HS-5 (cell line): Measurements from ENCODE around the gene TSPAN8.
A peak's percentile ranks its signal among the peaks of the same experiment; 100 is the strongest.
"Not testable (repeated sequence)": the region's sequence is repeated elsewhere in the genome, so short reads cannot be mapped to it uniquely, and the experiment has no call there.

Source experiments
- DNase-seq: peaks from one replicate; pipeline ENCODE4 v3.0.0-alpha.2; 2012; ENCODE audit warnings: low read depth

Gene TSPAN8

DNA sequence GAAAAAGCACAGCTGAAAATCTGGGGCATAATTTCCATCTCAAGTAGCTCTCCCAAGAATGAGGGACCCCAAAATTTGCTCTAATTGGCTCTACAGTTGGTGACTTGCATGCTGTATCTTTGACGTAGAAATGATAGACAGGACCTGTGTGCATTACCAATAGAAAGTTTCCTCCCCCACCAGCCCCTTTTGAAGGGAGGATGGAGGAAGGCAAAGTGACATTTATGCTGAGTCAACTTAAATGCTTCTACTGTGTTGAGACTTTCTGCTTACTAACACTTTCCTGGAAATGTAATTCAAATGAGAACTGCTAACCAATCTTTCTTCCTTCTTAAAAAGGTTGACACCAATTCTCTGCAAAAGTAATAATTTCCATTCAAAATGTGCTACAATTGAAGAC is 31.9 kb downstream of the TSPAN8 start:
- DNase-seq = no peak

DNA sequence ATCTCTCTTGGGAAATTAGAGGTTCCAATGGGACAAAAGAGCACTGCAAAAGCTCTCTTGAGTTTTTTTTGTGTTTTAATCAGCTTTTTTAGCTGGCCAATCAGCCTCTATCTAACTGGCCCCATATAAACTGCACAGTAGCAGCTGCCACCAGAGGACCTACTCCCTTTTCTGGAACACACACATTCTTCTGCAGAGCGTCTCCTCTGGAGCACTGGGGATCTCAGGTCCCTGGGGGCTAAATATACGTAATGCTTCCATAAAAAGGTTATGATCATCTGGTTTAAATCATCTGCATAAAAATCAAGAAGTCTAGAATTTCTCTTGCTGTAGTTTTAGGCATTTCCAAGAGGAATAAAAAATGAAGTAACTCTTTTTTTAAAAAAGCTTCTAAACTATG is 32.3 kb downstream of the TSPAN8 start:
- no peak for DNase-seq

DNA sequence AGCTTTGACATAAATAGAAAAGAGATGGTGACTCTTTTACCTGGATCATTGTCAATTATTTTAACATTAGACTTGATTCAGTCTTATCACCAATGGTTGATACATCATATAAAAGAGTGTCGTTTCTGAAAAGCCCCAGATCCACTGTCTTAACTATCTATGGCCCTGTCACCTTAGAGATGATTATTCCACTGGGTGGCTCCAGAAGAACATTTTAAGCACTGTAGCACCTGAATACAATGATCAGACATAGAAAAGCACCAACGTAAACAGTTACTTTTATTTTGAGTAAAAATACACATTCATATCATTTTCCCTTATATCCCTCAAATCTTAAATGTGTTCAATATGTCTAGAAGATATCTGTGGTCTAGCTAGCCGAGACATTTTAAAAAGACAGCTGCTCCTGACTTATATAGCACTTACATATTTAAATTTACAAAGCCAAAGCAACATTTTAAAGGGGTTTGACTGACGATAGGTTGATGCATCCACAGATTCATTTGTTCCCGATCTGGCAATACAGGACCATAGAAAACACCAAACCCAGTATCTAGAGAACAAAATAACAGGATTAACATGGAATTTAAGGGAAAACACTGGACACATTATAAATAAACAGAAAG is 32.9 kb downstream of the TSPAN8 start:
- no peak for DNase-seq

DNA sequence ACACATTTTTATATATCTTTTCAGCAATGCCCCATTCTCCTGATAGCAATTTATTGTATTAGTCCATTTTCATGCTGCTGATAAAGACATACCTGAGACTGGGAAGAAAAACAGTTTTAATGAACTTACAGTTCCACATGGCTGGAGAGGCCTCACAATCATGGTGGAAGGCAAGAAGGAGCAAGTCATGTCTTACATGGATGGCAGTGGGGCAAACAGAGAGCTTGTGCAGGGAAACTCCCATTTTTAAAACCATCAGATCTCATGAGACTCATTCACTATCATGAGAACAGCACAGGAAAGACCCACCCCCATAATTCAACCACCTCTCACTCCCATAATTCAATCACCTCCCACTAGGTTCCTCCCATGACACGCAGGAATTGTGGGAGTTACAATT is 44.7 kb downstream of the TSPAN8 start:
- DNase-seq = not testable (repeated sequence)

DNA sequence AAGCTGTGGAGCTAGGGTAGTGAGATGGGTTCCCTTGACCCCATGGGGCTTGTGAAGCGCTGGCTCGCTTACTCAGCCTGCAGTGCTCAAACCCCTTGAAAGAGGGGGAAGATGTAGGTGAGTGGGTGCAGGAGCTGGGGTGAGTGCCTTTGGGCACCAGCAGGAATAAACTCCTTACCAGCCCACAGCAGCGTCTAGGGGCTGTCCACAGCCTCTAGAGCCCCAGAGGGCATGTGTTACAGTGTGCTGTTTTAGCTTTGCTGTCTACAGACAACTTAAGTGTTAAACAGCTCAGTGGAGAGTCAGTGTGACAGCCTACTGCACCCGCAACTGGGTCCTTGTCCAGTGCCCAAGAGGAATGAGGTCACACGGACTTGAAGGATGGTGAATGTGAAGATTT is 48.0 kb downstream of the TSPAN8 start:
- DNase-seq = no peak

DNA sequence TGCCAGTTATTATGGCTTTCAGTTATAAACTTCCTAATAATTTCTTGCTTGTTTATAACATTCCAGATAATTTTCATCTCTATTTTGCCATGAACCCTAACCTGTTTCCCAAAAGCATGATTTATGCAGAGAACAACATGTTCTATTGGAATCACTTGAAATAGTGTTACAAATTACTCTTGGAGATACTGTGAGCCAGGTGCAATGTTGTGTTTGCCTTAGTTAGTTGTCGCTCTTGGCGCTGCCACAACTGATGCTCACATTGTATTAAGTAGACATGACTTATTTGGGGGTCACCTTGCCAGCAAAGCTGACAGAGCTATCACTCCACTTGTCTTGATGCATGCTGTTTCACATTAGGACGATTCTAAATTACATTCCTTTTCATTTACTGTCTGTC is 49.4 kb downstream of the TSPAN8 start:
- no peak for DNase-seq

DNA sequence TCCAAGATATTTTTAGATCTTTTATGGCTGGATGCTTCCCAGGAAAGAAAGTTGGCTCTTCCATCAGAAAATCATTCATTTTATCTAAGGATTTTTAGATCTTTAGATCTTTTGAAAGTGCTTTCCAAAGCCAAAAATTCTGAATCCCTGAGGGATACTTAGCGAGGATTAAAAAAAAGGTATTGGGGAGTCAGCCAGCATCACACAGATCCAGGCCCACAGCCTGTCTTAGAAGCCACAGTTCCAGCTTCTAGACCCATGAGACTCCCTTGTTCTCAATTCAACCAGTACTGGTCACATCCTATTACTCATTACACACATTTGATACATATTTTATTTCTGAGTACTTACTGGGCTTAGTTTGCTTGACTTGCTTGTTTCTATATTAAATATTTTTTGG is 49.9 kb downstream of the TSPAN8 start:
- no peak for DNase-seq

DNA sequence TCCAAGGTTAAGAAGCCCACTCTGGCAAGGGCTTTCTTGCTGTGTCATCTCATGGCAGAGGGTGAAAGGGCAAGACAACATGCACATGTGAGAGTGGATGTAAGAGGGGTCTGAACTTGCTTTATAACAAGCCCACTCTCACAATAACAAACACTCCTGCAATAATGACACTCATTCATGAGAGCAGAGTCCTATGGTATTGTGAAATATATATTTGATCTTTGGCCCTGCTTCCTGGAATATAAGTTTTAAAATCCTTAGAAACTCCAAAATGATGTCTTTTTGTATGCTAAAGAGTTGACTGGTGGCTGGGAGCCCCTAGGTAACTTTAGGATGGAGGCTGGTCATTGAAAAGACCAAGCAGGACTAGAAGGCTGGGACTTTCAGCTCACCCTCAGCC is 51.8 kb downstream of the TSPAN8 start:
- DNase-seq = no peak

DNA sequence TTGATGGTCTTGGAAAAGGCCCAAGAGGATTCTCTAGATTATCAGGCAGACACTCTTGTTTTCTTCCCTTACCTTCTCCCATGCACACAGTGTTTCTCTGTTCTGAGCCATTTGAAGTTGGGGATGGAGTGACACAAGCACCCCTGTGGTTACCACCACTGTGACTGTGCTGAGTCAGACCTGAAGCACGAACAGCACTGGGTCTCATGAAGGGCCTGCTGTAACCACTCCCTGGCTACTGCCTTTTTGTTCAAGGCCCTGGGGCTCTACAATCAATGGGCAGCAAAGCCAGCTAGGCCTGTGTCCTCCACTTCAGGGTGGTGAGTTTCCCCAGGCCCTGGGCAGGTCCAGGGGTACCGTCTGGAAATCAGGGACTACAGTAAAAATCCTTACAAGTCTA is 65.5 kb downstream of the TSPAN8 start:
- DNase-seq = no peak

DNA sequence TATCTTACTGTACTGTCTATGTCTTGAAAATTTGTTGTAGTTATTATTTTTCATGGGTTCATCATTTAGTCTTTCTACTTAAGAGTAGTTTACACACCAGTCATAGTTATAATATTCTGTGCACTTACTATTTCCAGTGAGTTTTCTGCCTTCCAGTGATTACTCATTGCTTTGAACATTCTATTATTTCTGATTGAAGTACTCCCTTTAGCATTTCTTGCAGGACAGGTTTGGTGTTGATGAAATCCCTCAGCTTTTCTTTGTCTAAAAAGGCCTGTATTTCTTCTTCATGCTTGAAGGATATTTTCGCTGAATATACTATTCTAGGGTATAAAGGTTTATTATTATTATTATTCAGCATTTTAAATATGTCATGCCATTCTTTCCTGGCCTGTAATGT is 66.8 kb downstream of the TSPAN8 start:
- DNase-seq = no peak

DNA sequence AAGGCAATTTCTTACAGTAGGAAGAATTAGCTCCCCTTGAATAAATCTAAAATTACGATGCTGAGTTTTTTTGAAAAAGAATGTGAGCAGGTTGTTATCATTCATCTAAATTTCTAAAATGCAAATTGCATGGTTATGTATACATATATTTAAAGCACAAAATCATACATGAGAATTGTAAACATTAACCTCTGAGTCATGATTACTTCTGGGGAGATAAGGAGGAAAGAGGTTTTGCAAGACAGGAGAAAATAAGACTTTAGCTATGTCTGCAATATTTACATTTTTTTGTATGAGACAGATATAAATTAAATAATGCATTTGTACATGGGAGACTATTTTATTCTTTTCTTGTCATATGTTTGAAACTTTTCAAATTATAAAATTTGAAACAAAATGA is 72.2 kb downstream of the TSPAN8 start:
- peak; percentile 9 for DNase-seq

DNA sequence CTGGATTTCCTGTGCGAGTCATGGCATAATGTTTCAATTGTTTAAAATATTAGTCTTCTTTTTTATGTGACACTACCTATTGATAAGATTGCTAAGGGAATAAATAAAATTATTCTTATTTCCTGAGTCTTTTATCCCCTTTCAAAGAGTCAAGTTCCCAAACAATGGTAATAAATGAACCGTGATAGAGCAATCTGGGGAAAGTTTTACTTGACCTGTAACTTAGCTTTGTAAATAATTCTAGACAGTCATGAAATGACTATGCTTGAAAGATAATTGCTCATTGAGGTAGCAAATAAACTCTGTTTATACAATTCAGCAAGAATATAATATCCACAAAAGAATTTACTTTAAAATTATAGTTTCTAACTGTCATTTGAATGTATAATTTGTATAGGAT is 82.1 kb downstream of the TSPAN8 start:
- no peak for DNase-seq
